H9 (cell line): Measurements from ENCODE around the gene ACBD7. TPM values are rescaled to one million over a fixed set of nuclear protein-coding genes. Genes with fewer than 3 reads are reported as not detected.

Experiments
- DNase-seq: peaks from one replicate; pipeline ENCODE4 v3.0.0-alpha.2; 2017
- H2AFZ ChIP-seq: one replicate; pipeline ENCODE4 v1.6.1; 2013; ENCODE audit warnings: mild to moderate bottlenecking, low read length, control low read depth, moderate library complexity
- H2AK5ac ChIP-seq: 2 replicates; pipeline ENCODE4 v1.6.1; 2013; ENCODE audit warnings: low read length, control low read depth, mixed read lengths; ENCODE audit not compliant: insufficient read length
- H2BK120ac ChIP-seq: one replicate; pipeline ENCODE4 v1.6.1; 2013; ENCODE audit warnings: low read depth, mild to moderate bottlenecking, low read length, control low read depth, inconsistent platforms; ENCODE audit not compliant: poor library complexity, severe bottlenecking
- H2BK12ac ChIP-seq: 2 replicates; pipeline ENCODE4 v1.6.1; 2013; ENCODE audit warnings: low read length, control low read depth, mixed read lengths, low read depth; ENCODE audit not compliant: insufficient read length
- H2BK15ac ChIP-seq: 2 replicates; pipeline ENCODE4 v1.6.1; 2013; ENCODE audit warnings: low read depth, low read length, control low read depth
- H2BK20ac ChIP-seq: one replicate; pipeline ENCODE4 v1.6.1; 2013; ENCODE audit warnings: low read depth, mild to moderate bottlenecking, low read length, control low read depth, inconsistent platforms; ENCODE audit not compliant: poor library complexity, severe bottlenecking
- H2BK5ac ChIP-seq: 2 replicates; pipeline ENCODE4 v1.6.1; 2013; ENCODE audit warnings: low read length, control low read depth, mixed read lengths; ENCODE audit not compliant: insufficient read length
- H3K14ac ChIP-seq: 2 replicates; pipeline ENCODE4 v1.6.1; 2013; ENCODE audit warnings: low read length, control low read depth; ENCODE audit not compliant: insufficient read depth
- H3K18ac ChIP-seq: 2 replicates; pipeline ENCODE4 v1.6.1; 2013; ENCODE audit warnings: low read depth, mild to moderate bottlenecking, mixed read lengths, low read length, control low read depth; ENCODE audit not compliant: insufficient read length
- H3K23ac ChIP-seq: 2 replicates; pipeline ENCODE4 v1.6.1; 2013; ENCODE audit warnings: low read length, control low read depth, mixed read lengths, low read depth; ENCODE audit not compliant: insufficient read length
- H3K23me2 ChIP-seq: 2 replicates; pipeline ENCODE4 v1.6.1; 2013; ENCODE audit warnings: low read depth, mild to moderate bottlenecking, mixed read lengths, low read length, control low read depth; ENCODE audit not compliant: insufficient read length, poor library complexity, severe bottlenecking
- H3K27ac ChIP-seq: 2 replicates; pipeline ENCODE4 v1.5.1; 2013; ENCODE audit warnings: low read length, control low read depth, mixed read lengths, low read depth; ENCODE audit not compliant: insufficient read length
- H3K27me3 ChIP-seq: 2 replicates; pipeline ENCODE4 v1.6.1; 2013; ENCODE audit warnings: low read length, control low read depth, inconsistent platforms; ENCODE audit not compliant: insufficient read depth
- H3K4ac ChIP-seq: 2 replicates; pipeline ENCODE4 v1.6.1; 2013; ENCODE audit warnings: low read depth, mild to moderate bottlenecking, control low read depth, inconsistent platforms, low read length, moderate library complexity
- H3K4me1 ChIP-seq: 2 replicates; pipeline ENCODE4 v1.6.1; 2013; ENCODE audit warnings: low read length, control low read depth, inconsistent platforms; ENCODE audit not compliant: insufficient read depth
- H3K4me2 ChIP-seq: 2 replicates; pipeline ENCODE4 v1.6.1; 2013; ENCODE audit warnings: low read length, control low read depth, mixed read lengths; ENCODE audit not compliant: insufficient read length, insufficient read depth
- H3K56ac ChIP-seq: 2 replicates; pipeline ENCODE4 v1.6.1; 2013; ENCODE audit warnings: low read depth, mild to moderate bottlenecking, mixed read lengths, low read length, control low read depth; ENCODE audit not compliant: insufficient read length
- H3K79me1 ChIP-seq: 2 replicates; pipeline ENCODE4 v1.6.1; 2013; ENCODE audit warnings: low read depth, mild to moderate bottlenecking, moderate library complexity, low read length, control low read depth, inconsistent platforms; ENCODE audit not compliant: insufficient read depth, poor library complexity, severe bottlenecking
- H3K79me2 ChIP-seq: 2 replicates; pipeline ENCODE4 v1.6.1; 2013; ENCODE audit warnings: low read length, control low read depth, inconsistent platforms; ENCODE audit not compliant: insufficient read depth
- H3K9ac ChIP-seq: 2 replicates; pipeline ENCODE4 v1.6.1; 2013; ENCODE audit warnings: low read length, control low read depth, mixed read lengths; ENCODE audit not compliant: insufficient read length; ENCODE audit errors: extremely low read depth
- H3K9me3 ChIP-seq: one replicate; pipeline ENCODE4 v1.6.1; 2013; ENCODE audit warnings: low read depth, low read length, inconsistent platforms; ENCODE audit not compliant: control insufficient read depth
- H3T11ph ChIP-seq: one replicate; pipeline ENCODE4 v1.6.1; 2013; ENCODE audit warnings: mild to moderate bottlenecking, low read length, control low read depth, inconsistent platforms
- H4K20me1 ChIP-seq: one replicate; pipeline ENCODE4 v1.6.1; 2013; ENCODE audit not compliant: control insufficient read depth, insufficient read length, insufficient read depth
- H4K5ac ChIP-seq: 2 replicates; pipeline ENCODE4 v1.6.1; 2013; ENCODE audit warnings: low read depth, mild to moderate bottlenecking, mixed read lengths, low read length, control low read depth; ENCODE audit not compliant: insufficient read length
- H4K8ac ChIP-seq: replicated peaks from 2 replicates; pipeline ENCODE4 v1.6.1; 2013; ENCODE audit warnings: low read length, control low read depth, mixed read lengths, low read depth; ENCODE audit not compliant: insufficient read length
- H4K91ac ChIP-seq: 2 replicates; pipeline ENCODE4 v1.6.1; 2013; ENCODE audit warnings: low read depth, mild to moderate bottlenecking, moderate library complexity, mixed read lengths, low read length, control low read depth; ENCODE audit not compliant: insufficient read length
- H3K27ac Mint-ChIP-seq, 3 experiments: 2 replicates in 2 of 3; 3 replicates in 1 of 3; pipeline ENCODE4 v1.8.0; 2020 to 2021; ENCODE audit warnings: mixed read lengths in 3 of 3, mild to moderate bottlenecking in 1 of 3, moderate library complexity in 1 of 3
- H3K27me3 Mint-ChIP-seq: 2 replicates; pipeline ENCODE4 v1.8.0; 2021; ENCODE audit warnings: low read depth, mild to moderate bottlenecking, moderate library complexity, mixed read lengths
- H3K36me3 Mint-ChIP-seq, 3 experiments: 2 replicates in 2 of 3; 3 replicates in 1 of 3; pipeline ENCODE4 v1.8.0; 2020 to 2021; ENCODE audit warnings: low read depth in 3 of 3, mixed read lengths in 3 of 3; ENCODE audit not compliant: insufficient read depth in 1 of 3
- H3K4me1 Mint-ChIP-seq, 2 experiments: 2 replicates each; pipeline ENCODE4 v1.8.0; 2020; ENCODE audit warnings: mixed read lengths in 2 of 2
- H3K4me3 Mint-ChIP-seq, 2 experiments: 2 replicates in 1 of 2; 3 replicates in 1 of 2; pipeline ENCODE4 v1.8.0; 2020 to 2021; ENCODE audit warnings: mild to moderate bottlenecking in 2 of 2, mixed read lengths in 2 of 2, moderate library complexity in 1 of 2
- H3K9me3 Mint-ChIP-seq, 2 experiments: 2 replicates in 1 of 2; 3 replicates in 1 of 2; pipeline ENCODE4 v1.8.0; 2020; ENCODE audit warnings: mild to moderate bottlenecking in 2 of 2, mixed read lengths in 2 of 2, moderate library complexity in 1 of 2
- total RNA-seq: library from RNA; stranded (reverse); gene quantifications from 2 replicates; pipeline ENCODE4 v1.2.1, GENCODE V29; 2021
- TF ChIP-seq, protein P1 (sequence below): fragments of 200-600 bp; sonication (generic); conservative IDR thresholded peaks from 3 replicates; pipeline ENCODE4 v1.8.0; 2021; ENCODE audit warnings: antibody characterized with exemption, mild to moderate bottlenecking

ACBD7 gene
- total RNA-seq, 1 experiment from 2014 or later = 25.0 TPM

DNA sequence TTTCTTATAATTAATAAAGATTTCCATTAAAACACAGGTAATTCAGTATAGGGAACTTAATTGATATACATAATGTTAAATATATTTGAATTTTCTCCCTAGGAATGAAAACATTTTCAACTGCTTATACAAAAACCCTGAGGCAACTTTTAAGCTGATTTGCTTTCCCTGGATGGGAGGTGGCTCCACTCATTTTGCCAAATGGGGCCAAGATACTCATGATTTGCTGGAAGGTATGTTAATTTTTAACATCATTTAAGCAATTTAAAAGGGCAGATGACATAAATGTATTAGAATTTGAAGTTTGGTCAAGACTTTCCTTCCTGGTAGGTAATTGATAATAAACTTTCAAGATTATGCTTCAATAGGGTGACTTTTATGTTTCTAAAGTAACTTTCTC, 39.0 kb downstream of the ACBD7 start:
- H3K23ac ChIP-seq = no peak overlapping the region
- no peaks in the 10 kb centered on the region for H3K9me3 ChIP-seq
- no peak overlapping the region for H3K14ac ChIP-seq
- no peaks in the 10 kb centered on the region; the same call in 1 of the 2 replicates for H3K4me1 ChIP-seq
- no peak overlapping the region for H2BK5ac ChIP-seq
- no peak overlapping the region for H3K4me3 Mint-ChIP-seq
- no peak overlapping the region for H4K91ac ChIP-seq
- no peaks in the 10 kb centered on the region for H4K20me1 ChIP-seq
- H3K27me3 ChIP-seq = no peaks in the 10 kb centered on the region
- H2BK15ac ChIP-seq = no peak overlapping the region
- H4K8ac ChIP-seq = no peak overlapping the region
- H2BK20ac ChIP-seq = no peak overlapping the region
- H3K56ac ChIP-seq = no peak overlapping the region
- no peak overlapping the region for H3K4me2 ChIP-seq
- no peak overlapping the region for H3K4ac ChIP-seq
- no peak overlapping the region for H2AK5ac ChIP-seq
- no peak overlapping the region for H3K9ac ChIP-seq
- no peaks in the 10 kb centered on the region for H3K9me3 Mint-ChIP-seq
- H3K23me2 ChIP-seq = no peaks in the 10 kb centered on the region
- no peak overlapping the region for H3T11ph ChIP-seq
- no peak overlapping the region for H3K27ac Mint-ChIP-seq
- H3K27me3 Mint-ChIP-seq = no peaks in the 10 kb centered on the region
- H3K18ac ChIP-seq = no peak overlapping the region
- no peaks in the 10 kb centered on the region for H3K79me2 ChIP-seq
- no peak for DNase-seq
- H4K5ac ChIP-seq = no peak overlapping the region
- H2BK12ac ChIP-seq = no peak overlapping the region
- TF ChIP-seq, protein P1, sequence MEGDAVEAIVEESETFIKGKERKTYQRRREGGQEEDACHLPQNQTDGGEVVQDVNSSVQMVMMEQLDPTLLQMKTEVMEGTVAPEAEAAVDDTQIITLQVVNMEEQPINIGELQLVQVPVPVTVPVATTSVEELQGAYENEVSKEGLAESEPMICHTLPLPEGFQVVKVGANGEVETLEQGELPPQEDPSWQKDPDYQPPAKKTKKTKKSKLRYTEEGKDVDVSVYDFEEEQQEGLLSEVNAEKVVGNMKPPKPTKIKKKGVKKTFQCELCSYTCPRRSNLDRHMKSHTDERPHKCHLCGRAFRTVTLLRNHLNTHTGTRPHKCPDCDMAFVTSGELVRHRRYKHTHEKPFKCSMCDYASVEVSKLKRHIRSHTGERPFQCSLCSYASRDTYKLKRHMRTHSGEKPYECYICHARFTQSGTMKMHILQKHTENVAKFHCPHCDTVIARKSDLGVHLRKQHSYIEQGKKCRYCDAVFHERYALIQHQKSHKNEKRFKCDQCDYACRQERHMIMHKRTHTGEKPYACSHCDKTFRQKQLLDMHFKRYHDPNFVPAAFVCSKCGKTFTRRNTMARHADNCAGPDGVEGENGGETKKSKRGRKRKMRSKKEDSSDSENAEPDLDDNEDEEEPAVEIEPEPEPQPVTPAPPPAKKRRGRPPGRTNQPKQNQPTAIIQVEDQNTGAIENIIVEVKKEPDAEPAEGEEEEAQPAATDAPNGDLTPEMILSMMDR = no peak
- H3K79me1 ChIP-seq = no peaks in the 10 kb centered on the region
- H3K36me3 Mint-ChIP-seq = no peaks in the 10 kb centered on the region
- no peak overlapping the region for H3K27ac ChIP-seq
- H2AFZ ChIP-seq = no peak overlapping the region
- H3K4me1 Mint-ChIP-seq = peaks cover 11 to 13% of the 10 kb centered on the region in 2 experiments
- H2BK120ac ChIP-seq = no peak overlapping the region
